ENCODE measurements around the gene PRRX2.
"Not testable (repeated sequence)": the region's sequence is repeated elsewhere in the genome, so short reads cannot be mapped to it uniquely, and the experiment has no call there.

Gene PRRX2

GRCh38 chr9:129759804-129760502 is 94.5 kb downstream of the PRRX2 start:
- H3K4me3 ChIP-seq (ENCODE audit: low read depth, low read length), result no peak overlapping the region
- no peak for TF ChIP-seq CTCF (IDR thresholded peaks at IDR 0.05; ENCODE audit: low read depth, low read length, missing control alignments)
- in situ Hi-C loops (cut with HindIII; ENCODE audit: low pct_ligation_motif_present, low sequenced_read_pairs), result no loop called here
- no peaks in the 10 kb centered on the region for H3K36me3 ChIP-seq (replicated peaks)
- no peak for DNase-seq
- H3K27me3 ChIP-seq (replicated peaks), result no peaks in the 10 kb centered on the region
- H3K27ac ChIP-seq, result no peak overlapping the region

GRCh38 chr9:129760784-129761183 is 95.3 kb downstream of the PRRX2 start:
- H3K4me3 ChIP-seq (ENCODE audit: low read depth, low read length); H3K36me3 ChIP-seq (replicated peaks); H3K27me3 ChIP-seq (replicated peaks); DNase-seq; in situ Hi-C loops (cut with HindIII; ENCODE audit: low pct_ligation_motif_present, low sequenced_read_pairs): not testable (repeated sequence)
- H3K27ac ChIP-seq, result peak overlapping the region; percentile 92

- peak; percentile 60 for DNase-seq
- no peaks in the 10 kb centered on the region for H3K27me3 ChIP-seq (replicated peaks)
- no peak for TF ChIP-seq CTCF (IDR thresholded peaks at IDR 0.05; ENCODE audit: low read depth, low read length, missing control alignments)
- in situ Hi-C loops (cut with HindIII; ENCODE audit: low pct_ligation_motif_present, low sequenced_read_pairs), result no loop called here
- H3K36me3 ChIP-seq (replicated peaks), result no peaks in the 10 kb centered on the region
- peak overlapping the region; percentile 92 for H3K27ac ChIP-seq
- H3K4me3 ChIP-seq (ENCODE audit: low read depth, low read length), result no peak overlapping the region
Observed at GRCh38 chr9:129761293-129761900, 96.0 kb downstream of the PRRX2 start.

- DNase-seq, result peak; percentile 84
- no peaks in the 10 kb centered on the region for H3K27me3 ChIP-seq (replicated peaks)
- no peaks in the 10 kb centered on the region for H3K36me3 ChIP-seq (replicated peaks)
- H3K27ac ChIP-seq, result peak overlapping the region; percentile 92
- in situ Hi-C loops (cut with HindIII; ENCODE audit: low pct_ligation_motif_present, low sequenced_read_pairs), result no loop called here
- no peak overlapping the region for H3K4me3 ChIP-seq (ENCODE audit: low read depth, low read length)
- no peak for TF ChIP-seq CTCF (IDR thresholded peaks at IDR 0.05; ENCODE audit: low read depth, low read length, missing control alignments)
Observed at GRCh38 chr9:129761901-129762369, 96.5 kb downstream of the PRRX2 start.

GRCh38 chr9:129762370-129762984 is 97.0 kb downstream of the PRRX2 start:
- H3K36me3 ChIP-seq (replicated peaks); H3K27me3 ChIP-seq (replicated peaks); in situ Hi-C loops (cut with HindIII; ENCODE audit: low pct_ligation_motif_present, low sequenced_read_pairs); H3K4me3 ChIP-seq (ENCODE audit: low read depth, low read length): not testable (repeated sequence)
- H3K27ac ChIP-seq, result peak overlapping the region; percentile 92
- peak; percentile 91 for DNase-seq

- H3K4me3 ChIP-seq (ENCODE audit: low read depth, low read length), result no peak overlapping the region
- TF ChIP-seq CTCF (IDR thresholded peaks at IDR 0.05; ENCODE audit: low read depth, low read length, missing control alignments), result no peak
- peak overlapping the region; percentile 92 for H3K27ac ChIP-seq
- in situ Hi-C loops (cut with HindIII; ENCODE audit: low pct_ligation_motif_present, low sequenced_read_pairs), result no loop called here
- H3K27me3 ChIP-seq (replicated peaks), result no peaks in the 10 kb centered on the region
- DNase-seq, result peak; percentile 40
- H3K36me3 ChIP-seq (replicated peaks), result no peaks in the 10 kb centered on the region
Observed at GRCh38 chr9:129762985-129763926, 97.8 kb downstream of the PRRX2 start.

All from brain microvascular endothelial cell (primary cell).